CD14-positive monocyte (primary cell): ENCODE measurements around the gene COL13A1. TPM values are rescaled to one million over a fixed set of nuclear protein-coding genes. Genes with fewer than 3 reads are reported as not detected.

Source experiments
- DNase-seq, 3 donors: peaks; one replicate each; pipeline ENCODE4 v3.0.0-alpha.2; 2011 to 2022
- H2AFZ ChIP-seq: 2 replicates; pipeline ENCODE4 v1.6.0; 2012; ENCODE audit warnings: mild to moderate bottlenecking, low read depth, low read length, inconsistent platforms; ENCODE audit not compliant: insufficient read depth, poor library complexity, severe bottlenecking
- H3K27ac ChIP-seq, 2 donors: 1 replicate in 1 of 2; 2 replicates in 1 of 2; pipeline ENCODE4 v1.5.1; 2012 to 2013; ENCODE audit warnings: low read length in 2 of 2, control low read depth in 1 of 2, inconsistent platforms in 1 of 2, low read depth in 1 of 2, mild to moderate bottlenecking in 1 of 2
- H3K27me3 ChIP-seq, 2 donors: one replicate each; pipeline versions ENCODE4 v1.6.0 to v1.6.1; 2011 to 2013; ENCODE audit warnings: low read length in 2 of 2; ENCODE audit not compliant: control insufficient read depth in 2 of 2, insufficient read depth in 2 of 2
- H3K36me3 ChIP-seq, 2 donors: replicated peaks in 1 of 2; 1 replicate in 1 of 2; 2 replicates in 1 of 2; pipeline versions ENCODE4 v1.5.1 to v1.6.1; 2012 to 2013; ENCODE audit warnings: low read length in 2 of 2, control low read depth in 1 of 2, inconsistent platforms in 1 of 2, mild to moderate bottlenecking in 1 of 2; ENCODE audit not compliant: insufficient read depth in 2 of 2, control insufficient read depth in 1 of 2
- H3K4me1 ChIP-seq, 2 donors: 1 replicate in 1 of 2; 2 replicates in 1 of 2; pipeline versions ENCODE4 v1.5.1 to v1.6.1; 2012 to 2013; ENCODE audit warnings: low read length in 2 of 2, control low read depth in 1 of 2, inconsistent platforms in 1 of 2, mild to moderate bottlenecking in 1 of 2, moderate library complexity in 1 of 2; ENCODE audit not compliant: insufficient read depth in 2 of 2, control insufficient read depth in 1 of 2
- H3K4me2 ChIP-seq: replicated peaks from 2 replicates; pipeline ENCODE3; 2012; ENCODE audit warnings: low read length, moderate library complexity, mild to moderate bottlenecking; ENCODE audit not compliant: poor library complexity, severe bottlenecking; ENCODE audit errors: extremely low read depth
- H3K4me3 ChIP-seq, 3 experiments: fragments of 200-600 bp in 1 of 3; sonication (generic) in 1 of 3; replicated peaks in 1 of 3; 1 replicate in 2 of 3; 2 replicates in 1 of 3; pipeline ENCODE4 v1.5.1; 2011 to 2013; ENCODE audit warnings: low read length in 3 of 3, mild to moderate bottlenecking in 3 of 3, control low read depth in 2 of 3, low read depth in 2 of 3, inconsistent platforms in 1 of 3, moderate library complexity in 1 of 3
- H3K79me2 ChIP-seq: 2 replicates; pipeline ENCODE4 v1.6.0; 2012; ENCODE audit warnings: mild to moderate bottlenecking, control low read depth, inconsistent platforms, low read length, moderate library complexity; ENCODE audit not compliant: insufficient read depth
- H3K9ac ChIP-seq: 2 replicates; pipeline ENCODE4 v1.6.0; 2017; ENCODE audit warnings: low read length, mild to moderate bottlenecking; ENCODE audit not compliant: insufficient read depth, poor library complexity, severe bottlenecking
- H3K9me3 ChIP-seq, 2 donors: replicated peaks in 1 of 2; 1 replicate in 1 of 2; 2 replicates in 1 of 2; pipeline versions ENCODE4 v1.5.1 to v1.6.1; 2012 to 2013; ENCODE audit warnings: low read length in 2 of 2, control low read depth in 1 of 2; ENCODE audit not compliant: control insufficient read depth in 1 of 2, insufficient read depth in 1 of 2
- H4K20me1 ChIP-seq: 2 replicates; pipeline ENCODE4 v1.6.0; 2012; ENCODE audit warnings: mild to moderate bottlenecking, low read length, control low read depth, moderate library complexity; ENCODE audit not compliant: insufficient read depth
- H3K27ac Mint-ChIP-seq, 7 donors: one replicate each; pipeline ENCODE4 v1.8.0; 2020; ENCODE audit warnings: mild to moderate bottlenecking in 7 of 7, mixed read lengths in 7 of 7, moderate library complexity in 6 of 7, inconsistent platforms in 2 of 7
- H3K27me3 Mint-ChIP-seq, 3 donors: one replicate each; pipeline ENCODE4 v1.8.0; 2021 to 2022; ENCODE audit warnings: low read depth in 3 of 3, mild to moderate bottlenecking in 3 of 3, mixed read lengths in 3 of 3, moderate library complexity in 3 of 3, inconsistent platforms in 1 of 3
- H3K36me3 Mint-ChIP-seq, 2 donors: one replicate each; pipeline ENCODE4 v1.8.0; 2020; ENCODE audit warnings: mixed read lengths in 2 of 2, inconsistent platforms in 1 of 2, mild to moderate bottlenecking in 1 of 2
- H3K4me1 Mint-ChIP-seq: one replicate; pipeline ENCODE4 v1.8.0; 2020; ENCODE audit warnings: mild to moderate bottlenecking, mixed read lengths
- H3K4me3 Mint-ChIP-seq, 2 donors: one replicate each; pipeline ENCODE4 v1.8.0; 2020; ENCODE audit warnings: mild to moderate bottlenecking in 2 of 2, mixed read lengths in 2 of 2, moderate library complexity in 1 of 2
- H3K9me3 Mint-ChIP-seq, 7 donors: one replicate each; pipeline ENCODE4 v1.8.0; 2020 to 2022; ENCODE audit warnings: mixed read lengths in 7 of 7, mild to moderate bottlenecking in 6 of 7, moderate library complexity in 6 of 7, inconsistent platforms in 2 of 7
- CTCF ChIP-seq: fragments of 200-600 bp; IDR thresholded peaks from one replicate; pipeline ENCODE4 v1.8.0; 2022; ENCODE audit warnings: antibody characterized with exemption, mild to moderate bottlenecking
- WGBS: methylation state at CpG from one replicate; pipeline ENCODE4 v1.1.5; 2013; ENCODE audit warnings: missing lambda C conversion rate; ENCODE audit not compliant: insufficient coverage; 5-methylcytosine and 5-hydroxymethylcytosine counted together
- intact Hi-C, 2 donors: fragments of 100-400 bp; cut with micrococcal nuclease; formaldehyde crosslinking; loops; one replicate each; pipeline versions ENCODE4 v1.15.0 to v1.15.1; 2023
- polyA plus RNA-seq, 3 donors: library from polyadenylated mRNA; depleted of rRNA in 1 of 3; unstranded in 2 of 3; stranded (reverse) in 1 of 3; fragments of 300-500 nt in 2 of 3; fragments of >200 nt in 1 of 3; fragmentation: Illumina TruSeq in 2 of 3; gene quantifications; 1 replicate in 2 of 3; 2 replicates in 1 of 3; pipeline ENCODE4 v1.2.3, GENCODE V29; 2012 to 2021

The COL13A1 gene
- polyA plus RNA-seq, 3 donors, result not detected

DNA sequence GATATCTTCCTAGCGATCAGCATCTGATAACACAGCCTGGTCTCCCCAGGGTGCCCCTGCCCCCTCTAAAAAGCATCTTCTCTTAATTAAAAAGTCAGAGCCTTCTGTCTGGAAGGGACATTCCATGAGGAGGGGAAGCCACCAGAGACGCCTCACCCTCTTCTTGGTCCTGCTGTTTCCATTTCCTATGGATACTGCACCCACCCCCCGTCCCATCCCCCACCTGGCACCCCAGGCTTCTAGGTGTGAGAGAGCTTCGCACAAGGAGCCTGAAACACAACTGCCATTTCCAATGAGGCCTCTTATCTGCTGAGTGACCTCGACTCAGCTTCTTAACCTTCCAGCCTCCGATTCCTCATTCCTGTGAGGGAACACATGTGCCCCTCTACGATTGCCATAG lies 51.4 kb downstream of the COL13A1 start:
- H3K27ac Mint-ChIP-seq, result no peak overlapping the region
- H3K9ac ChIP-seq, result no peak overlapping the region
- no peaks in the 10 kb centered on the region for H3K4me1 ChIP-seq
- H3K36me3 ChIP-seq, result no peaks in the 10 kb centered on the region
- no peak overlapping the region for H3K4me3 Mint-ChIP-seq
- no peak for DNase-seq
- H3K27ac ChIP-seq, result no peak overlapping the region
- H4K20me1 ChIP-seq, result no peaks in the 10 kb centered on the region
- WGBS, result 83% methylated on average over 4 of the region's 7 CpGs
- no peak overlapping the region for H3K4me2 ChIP-seq
- H3K79me2 ChIP-seq, result no peaks in the 10 kb centered on the region
- no peak for TF ChIP-seq CTCF
- no peaks in the 10 kb centered on the region for H3K9me3 Mint-ChIP-seq
- intact Hi-C loops, result no loop called here
- H3K27me3 Mint-ChIP-seq, result peaks cover 3 to 11% (median 8%) of the 10 kb centered on the region in 3 donors
- H3K27me3 ChIP-seq, result no peaks in the 10 kb centered on the region
- no peaks in the 10 kb centered on the region for H3K4me1 Mint-ChIP-seq
- H3K9me3 ChIP-seq, result no peaks in the 10 kb centered on the region
- no peaks in the 10 kb centered on the region for H3K36me3 Mint-ChIP-seq
- H2AFZ ChIP-seq, result no peak overlapping the region
- no peak overlapping the region for H3K4me3 ChIP-seq

GRCh38 chr10:69854511-69855345 lies 53.0 kb downstream of the COL13A1 start:
- Histone ChIP-seq H3K36me3 (no peaks in the 10 kb centered on the region), H3K79me2 (no peaks in the 10 kb centered on the region), H4K20me1 (no peaks in the 10 kb centered on the region), H3K27me3 (no peaks in the 10 kb centered on the region), H3K9ac (no peak overlapping the region), H3K27ac (no peak overlapping the region), H3K4me1 (no peaks in the 10 kb centered on the region), H3K4me3 (no peak overlapping the region), H3K4me2 (no peak overlapping the region), H2AFZ (no peak overlapping the region), H3K9me3 (no peaks in the 10 kb centered on the region)
- TF ChIP-seq CTCF, result no peak
- 78% methylated on average over 8 of the region's 10 CpGs for WGBS
- DNase-seq, result no peak
- H3K4me3 Mint-ChIP-seq, result no peak overlapping the region
- no peak overlapping the region for H3K27ac Mint-ChIP-seq
- intact Hi-C loops, result no loop called here
- no peaks in the 10 kb centered on the region for H3K4me1 Mint-ChIP-seq
- peaks cover 2 to 11% (median 8%) of the 10 kb centered on the region in 3 donors for H3K27me3 Mint-ChIP-seq
- H3K36me3 Mint-ChIP-seq, result no peaks in the 10 kb centered on the region
- no peaks in the 10 kb centered on the region for H3K9me3 Mint-ChIP-seq
